SH-SY5Y (cell line): ENCODE measurements around the gene ATRNL1.

Experiments used
- GATA2 ChIP-seq: IDR thresholded peaks from 2 replicates; pipeline ENCODE4 v1.6.1; 2011; ENCODE audit warnings: mild to moderate bottlenecking, low read depth, low read length
- GATA3 ChIP-seq: IDR thresholded peaks from 2 replicates; pipeline ENCODE4 v1.6.1; 2011; ENCODE audit warnings: low read depth, mild to moderate bottlenecking, low read length, moderate library complexity

GRCh38 chr10:115814542-115814941 lies 721.4 kb downstream of the ATRNL1 start:
- TF ChIP-seq GATA2: no peak
- TF ChIP-seq GATA3: no peak
